GM06990 (cell line): ENCODE results near the gene EBLN2.

ENCODE experiments used
- DNase-seq: peaks from one replicate; pipeline ENCODE4 v3.0.0-alpha.2; 2011; ENCODE audit not compliant: insufficient read length; ENCODE audit errors: extremely low read depth
- H3K27me3 ChIP-seq: replicated peaks from 2 replicates; pipeline ENCODE4 v1.6.0; 2011; ENCODE audit warnings: low read length; ENCODE audit not compliant: control insufficient read depth, insufficient read depth
- H3K36me3 ChIP-seq: 2 replicates; pipeline ENCODE4 v1.5.1; 2011; ENCODE audit warnings: low read length; ENCODE audit not compliant: control insufficient read depth, insufficient read depth
- H3K4me3 ChIP-seq: replicated peaks from 2 replicates; pipeline ENCODE4 v1.5.1; 2011; ENCODE audit warnings: low read depth, mild to moderate bottlenecking, control low read depth, low read length
- CTCF ChIP-seq: IDR thresholded peaks from 2 replicates; pipeline ENCODE4 v1.5.1; 2011; ENCODE audit warnings: low read length, control low read depth, mild to moderate bottlenecking, inconsistent platforms; ENCODE audit not compliant: insufficient read depth, poor library complexity, severe bottlenecking

The EBLN2 gene

GRCh38 chr3:73031573-73032103 lies 29.8 kb upstream of the EBLN2 start:
- no peaks in the 10 kb centered on the region for H3K27me3 ChIP-seq
- no peak for DNase-seq
- no peaks in the 10 kb centered on the region; the same call in 1 of the 2 replicates for H3K36me3 ChIP-seq
- no peak overlapping the region for H3K4me3 ChIP-seq
- TF ChIP-seq CTCF, result no peak

- H3K4me3 ChIP-seq, result no peak overlapping the region
- no peak for DNase-seq
Observed at GRCh38 chr3:73036694-73037591, 24.5 kb upstream of the EBLN2 start.

GRCh38 chr3:73041537-73041936 lies 19.9 kb upstream of the EBLN2 start:
- Histone ChIP-seq H3K27me3 (no peaks in the 10 kb centered on the region), H3K36me3 (no peaks in the 10 kb centered on the region), H3K4me3 (no peak overlapping the region)
- no peak for DNase-seq
- TF ChIP-seq CTCF, result no peak

More at GRCh38 chr3:73036694-73037591, 24.5 kb upstream of the EBLN2 start:
- TF ChIP-seq CTCF, result no peak
- H3K36me3 ChIP-seq, result no peaks in the 10 kb centered on the region; the same call in 1 of the 2 replicates
- H3K27me3 ChIP-seq, result no peaks in the 10 kb centered on the region

- no peak for TF ChIP-seq CTCF
- H3K27me3 ChIP-seq, result no peaks in the 10 kb centered on the region
Observed at GRCh38 chr3:73043414-73043813, 18.0 kb upstream of the EBLN2 start.

GRCh38 chr3:73045391-73045790 lies 16.1 kb upstream of the EBLN2 start:
- Histone ChIP-seq H3K36me3 (no peaks in the 10 kb centered on the region; the same call in 1 of the 2 replicates), H3K27me3 (no peaks in the 10 kb centered on the region), H3K4me3 (no peak overlapping the region)
- no peak for DNase-seq
- no peak for TF ChIP-seq CTCF

More at GRCh38 chr3:73043414-73043813, 18.0 kb upstream of the EBLN2 start:
- DNase-seq, result no peak
- H3K36me3 ChIP-seq, result no peaks in the 10 kb centered on the region; the same call in 1 of the 2 replicates
- H3K4me3 ChIP-seq, result no peak overlapping the region
